ENCODE data around the gene PDE7B.

The PDE7B gene

DNA sequence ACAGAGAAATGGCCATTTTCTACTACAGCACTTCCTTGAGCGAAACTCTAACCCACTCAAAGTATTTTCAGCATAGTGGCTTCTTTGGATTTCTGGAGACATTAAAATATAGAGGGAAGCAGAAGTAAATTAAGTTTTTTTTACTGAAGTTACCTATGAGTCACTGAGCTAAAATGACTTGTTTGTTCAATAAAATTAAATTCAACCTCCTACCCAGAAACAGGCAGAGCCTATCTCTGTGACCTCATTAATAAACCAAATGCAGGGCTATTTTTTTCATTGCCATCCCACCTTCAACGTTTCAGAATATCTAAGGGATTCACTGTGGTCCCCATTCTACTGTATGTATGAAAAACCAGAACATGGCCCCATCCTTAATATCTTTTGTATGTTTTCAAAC, 265.6 kb downstream of the PDE7B start:
- H3K27me3 ChIP-seq (ENCODE audit: insufficient read depth, low read length) = no peaks in the 10 kb centered on the region
- H3K79me2 ChIP-seq (ENCODE audit: control insufficient read depth, insufficient read depth, low read length, unreplicated experiment) = no peaks in the 10 kb centered on the region
- H2AFZ ChIP-seq (ENCODE audit: low read length, unreplicated experiment) = no peak overlapping the region
- peaks cover 5% of the 10 kb centered on the region for H3K4me1 ChIP-seq (ENCODE audit: control insufficient read depth, insufficient read depth, low read length, unreplicated experiment)
- no peaks in the 10 kb centered on the region for H3K36me3 ChIP-seq (ENCODE audit: insufficient read depth, low read length)
- H3K27ac ChIP-seq (ENCODE audit: low read depth, low read length) = no peak overlapping the region
- H3K4me3 ChIP-seq (ENCODE audit: low read depth, low read length) = no peak overlapping the region

DNA sequence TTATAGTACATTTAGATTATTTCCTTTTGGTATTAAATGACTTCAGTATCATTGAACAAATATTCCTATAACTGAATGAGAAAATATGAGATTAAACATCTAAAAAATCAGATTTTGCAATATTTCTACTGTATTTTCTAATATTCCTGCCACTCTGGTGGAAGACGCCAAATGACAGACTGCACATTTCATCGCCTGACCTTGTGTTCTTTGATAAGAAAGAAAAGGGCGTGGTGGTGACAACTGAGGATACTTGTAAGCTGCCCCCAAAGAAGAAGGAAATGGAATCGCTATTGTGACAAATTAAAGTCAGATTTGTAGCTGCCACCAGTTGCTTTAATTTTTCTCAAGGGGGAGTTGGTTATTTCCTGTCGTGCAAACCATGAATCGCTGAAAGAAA, 267.3 kb downstream of the PDE7B start:
- H3K27me3 ChIP-seq (ENCODE audit: insufficient read depth, low read length) = no peaks in the 10 kb centered on the region

DNA sequence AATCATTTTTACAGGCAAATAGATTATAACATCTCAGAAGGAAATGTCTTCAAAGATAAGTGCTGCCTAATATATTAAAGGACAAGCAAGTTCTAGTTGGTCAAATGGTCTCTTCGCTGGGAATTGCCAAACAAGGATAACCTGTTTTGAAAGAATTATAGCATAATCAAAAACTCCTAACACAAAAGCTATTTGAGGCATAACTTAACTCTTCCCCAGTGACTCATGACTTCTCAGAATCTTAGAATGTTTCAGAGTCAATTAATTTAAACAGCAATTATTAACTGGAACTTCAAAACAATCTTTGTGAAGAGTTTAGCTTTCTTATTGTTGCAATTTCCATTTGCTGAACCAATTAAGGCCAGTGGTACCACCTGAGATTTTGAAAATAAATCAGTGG, 272.0 kb downstream of the PDE7B start:
- no peak overlapping the region for H2AFZ ChIP-seq (ENCODE audit: low read length, unreplicated experiment)
- no peaks in the 10 kb centered on the region for H3K36me3 ChIP-seq (ENCODE audit: insufficient read depth, low read length)
- H3K4me1 ChIP-seq (ENCODE audit: control insufficient read depth, insufficient read depth, low read length, unreplicated experiment) = peaks cover 6% of the 10 kb centered on the region
- no peaks in the 10 kb centered on the region for H3K79me2 ChIP-seq (ENCODE audit: control insufficient read depth, insufficient read depth, low read length, unreplicated experiment)
- H3K27me3 ChIP-seq (ENCODE audit: insufficient read depth, low read length) = no peaks in the 10 kb centered on the region
- no peak overlapping the region for H3K4me3 ChIP-seq (ENCODE audit: low read depth, low read length)
- no peak overlapping the region for H3K27ac ChIP-seq (ENCODE audit: low read depth, low read length)

More for the DNA sequence above, 267.3 kb downstream of the PDE7B start:
- Histone ChIP-seq H3K36me3 (ENCODE audit: insufficient read depth, low read length) (no peaks in the 10 kb centered on the region), H3K27ac (ENCODE audit: low read depth, low read length) (no peak overlapping the region), H2AFZ (ENCODE audit: low read length, unreplicated experiment) (no peak overlapping the region), H3K4me1 (ENCODE audit: control insufficient read depth, insufficient read depth, low read length, unreplicated experiment) (peaks cover 12% of the 10 kb centered on the region), H3K79me2 (ENCODE audit: control insufficient read depth, insufficient read depth, low read length, unreplicated experiment) (no peaks in the 10 kb centered on the region), H3K4me3 (ENCODE audit: low read depth, low read length) (no peak overlapping the region)

DNA sequence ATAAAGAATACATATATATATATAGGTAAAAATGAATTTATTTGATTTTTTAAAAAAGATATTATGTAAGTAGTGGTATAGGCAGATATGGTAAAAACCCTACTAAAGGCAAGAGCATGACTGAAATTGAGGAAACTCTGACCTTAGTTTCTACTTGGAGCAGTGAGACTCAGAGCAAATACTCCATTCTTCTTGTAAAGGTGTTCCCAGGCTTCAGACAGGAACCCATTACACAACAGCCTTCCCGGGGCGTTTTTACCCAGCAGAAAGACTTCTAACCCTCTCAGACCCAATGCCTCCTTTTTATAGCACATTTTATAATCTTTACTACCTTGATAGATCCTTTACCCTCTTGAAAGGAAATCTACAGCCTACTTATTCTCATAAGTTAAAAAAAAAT, 274.1 kb downstream of the PDE7B start:
- H3K27ac ChIP-seq (ENCODE audit: low read depth, low read length) = no peak overlapping the region
- H3K36me3 ChIP-seq (ENCODE audit: insufficient read depth, low read length) = no peaks in the 10 kb centered on the region
- no peak overlapping the region for H2AFZ ChIP-seq (ENCODE audit: low read length, unreplicated experiment)
- no peak overlapping the region for H3K4me3 ChIP-seq (ENCODE audit: low read depth, low read length)
- H3K79me2 ChIP-seq (ENCODE audit: control insufficient read depth, insufficient read depth, low read length, unreplicated experiment) = no peaks in the 10 kb centered on the region
- peaks cover 6% of the 10 kb centered on the region for H3K4me1 ChIP-seq (ENCODE audit: control insufficient read depth, insufficient read depth, low read length, unreplicated experiment)
- no peaks in the 10 kb centered on the region for H3K27me3 ChIP-seq (ENCODE audit: insufficient read depth, low read length)

DNA sequence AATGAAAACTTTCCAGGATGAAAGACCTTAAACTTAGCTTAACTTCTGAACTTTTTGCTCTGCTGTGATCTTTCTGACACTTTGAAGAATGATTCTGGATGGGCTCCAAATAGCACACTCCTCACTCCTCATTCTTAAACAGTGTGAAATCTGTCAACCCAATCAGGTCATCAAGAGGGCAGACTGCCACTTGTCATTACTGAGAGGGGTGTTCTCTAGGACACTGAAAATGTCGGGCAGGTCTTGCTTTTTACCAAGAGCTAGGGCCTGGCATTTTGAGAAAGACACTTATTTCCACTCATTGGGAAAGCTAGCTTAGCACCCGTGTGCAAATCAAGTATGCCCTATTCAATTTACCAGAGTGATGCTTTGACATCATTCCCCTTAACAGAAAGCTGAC, 276.4 kb downstream of the PDE7B start:
- no peaks in the 10 kb centered on the region for H3K27me3 ChIP-seq (ENCODE audit: insufficient read depth, low read length)
- no peak overlapping the region for H3K27ac ChIP-seq (ENCODE audit: low read depth, low read length)
- no peaks in the 10 kb centered on the region for H3K79me2 ChIP-seq (ENCODE audit: control insufficient read depth, insufficient read depth, low read length, unreplicated experiment)
- no peaks in the 10 kb centered on the region for H3K36me3 ChIP-seq (ENCODE audit: insufficient read depth, low read length)
- no peak overlapping the region for H3K4me3 ChIP-seq (ENCODE audit: low read depth, low read length)
- no peak overlapping the region for H2AFZ ChIP-seq (ENCODE audit: low read length, unreplicated experiment)
- H3K4me1 ChIP-seq (ENCODE audit: control insufficient read depth, insufficient read depth, low read length, unreplicated experiment) = peaks cover 6% of the 10 kb centered on the region

DNA sequence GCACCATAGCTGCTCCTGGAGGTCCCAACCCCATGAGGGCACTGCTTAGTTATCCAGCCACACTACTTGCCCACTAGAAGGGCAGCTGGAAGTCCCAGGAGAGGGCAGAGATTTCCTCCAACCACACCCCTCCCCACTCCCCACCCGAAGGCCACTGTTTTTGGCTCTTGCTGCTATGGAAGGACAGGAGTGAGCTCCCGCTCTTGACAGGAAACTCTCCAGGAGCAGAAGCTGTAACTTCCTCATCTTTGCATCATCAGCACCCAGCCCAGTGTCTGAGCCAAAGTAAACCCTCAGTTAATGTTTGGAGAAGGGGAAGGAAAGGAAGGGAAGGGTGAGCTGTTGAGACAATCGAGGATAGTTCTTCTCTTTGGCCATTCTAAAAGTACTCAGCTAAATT, 277.9 kb downstream of the PDE7B start:
- no peaks in the 10 kb centered on the region for H3K4me1 ChIP-seq (ENCODE audit: control insufficient read depth, insufficient read depth, low read length, unreplicated experiment)
- H3K79me2 ChIP-seq (ENCODE audit: control insufficient read depth, insufficient read depth, low read length, unreplicated experiment) = no peaks in the 10 kb centered on the region
- H3K27ac ChIP-seq (ENCODE audit: low read depth, low read length) = no peak overlapping the region
- H3K36me3 ChIP-seq (ENCODE audit: insufficient read depth, low read length) = no peaks in the 10 kb centered on the region
- H2AFZ ChIP-seq (ENCODE audit: low read length, unreplicated experiment) = no peak overlapping the region
- H3K27me3 ChIP-seq (ENCODE audit: insufficient read depth, low read length) = no peaks in the 10 kb centered on the region
- no peak overlapping the region for H3K4me3 ChIP-seq (ENCODE audit: low read depth, low read length)

DNA sequence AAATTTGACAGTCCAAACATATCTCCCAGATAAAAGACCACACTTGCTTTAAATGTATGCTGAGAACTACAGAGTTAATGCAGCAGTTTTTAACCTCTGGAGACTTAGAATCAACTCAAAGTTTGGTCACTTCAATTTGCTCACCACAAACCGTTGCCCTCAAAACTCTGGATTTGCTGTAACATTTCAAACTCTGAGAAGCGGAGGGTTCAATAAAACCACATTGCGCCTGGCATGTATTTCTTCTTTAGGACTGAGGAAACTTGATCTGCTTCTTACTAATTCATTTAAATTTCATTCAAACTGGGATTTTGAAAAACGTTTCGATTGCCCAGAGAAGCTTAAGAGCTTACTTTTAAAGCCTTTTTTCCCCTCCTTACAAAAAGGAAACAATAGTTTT, 282.8 kb downstream of the PDE7B start:
- H3K79me2 ChIP-seq (ENCODE audit: control insufficient read depth, insufficient read depth, low read length, unreplicated experiment) = no peaks in the 10 kb centered on the region
- no peaks in the 10 kb centered on the region for H3K36me3 ChIP-seq (ENCODE audit: insufficient read depth, low read length)
- no peak overlapping the region for H3K27ac ChIP-seq (ENCODE audit: low read depth, low read length)
- H3K4me1 ChIP-seq (ENCODE audit: control insufficient read depth, insufficient read depth, low read length, unreplicated experiment) = no peaks in the 10 kb centered on the region
- no peak overlapping the region for H2AFZ ChIP-seq (ENCODE audit: low read length, unreplicated experiment)
- H3K27me3 ChIP-seq (ENCODE audit: insufficient read depth, low read length) = no peaks in the 10 kb centered on the region
- no peak overlapping the region for H3K4me3 ChIP-seq (ENCODE audit: low read depth, low read length)

DNA sequence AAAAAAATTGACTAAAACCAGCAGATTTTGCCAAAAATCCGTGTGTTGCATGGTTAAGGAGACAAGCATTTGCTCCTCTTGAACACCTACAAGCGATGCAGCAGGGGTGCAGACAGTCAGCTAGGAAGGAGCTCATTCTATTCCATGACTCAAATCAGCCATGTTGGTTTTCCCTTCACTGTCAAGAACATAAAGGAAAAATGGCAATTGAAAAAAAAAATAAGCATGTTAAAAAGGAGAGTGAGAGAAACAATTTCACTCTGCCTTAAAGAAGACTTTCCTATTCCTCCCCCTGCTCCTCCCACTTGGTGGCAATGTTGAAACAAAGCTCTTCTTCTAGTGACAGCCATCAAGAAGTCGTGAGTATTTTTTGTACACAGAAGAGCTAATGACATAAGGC, 283.2 kb downstream of the PDE7B start:
- Histone ChIP-seq H3K36me3 (ENCODE audit: insufficient read depth, low read length) (no peaks in the 10 kb centered on the region), H3K27me3 (ENCODE audit: insufficient read depth, low read length) (no peaks in the 10 kb centered on the region), H3K4me1 (ENCODE audit: control insufficient read depth, insufficient read depth, low read length, unreplicated experiment) (no peaks in the 10 kb centered on the region), H2AFZ (ENCODE audit: low read length, unreplicated experiment) (no peak overlapping the region), H3K4me3 (ENCODE audit: low read depth, low read length) (no peak overlapping the region), H3K27ac (ENCODE audit: low read depth, low read length) (no peak overlapping the region), H3K79me2 (ENCODE audit: control insufficient read depth, insufficient read depth, low read length, unreplicated experiment) (no peaks in the 10 kb centered on the region)

DNA sequence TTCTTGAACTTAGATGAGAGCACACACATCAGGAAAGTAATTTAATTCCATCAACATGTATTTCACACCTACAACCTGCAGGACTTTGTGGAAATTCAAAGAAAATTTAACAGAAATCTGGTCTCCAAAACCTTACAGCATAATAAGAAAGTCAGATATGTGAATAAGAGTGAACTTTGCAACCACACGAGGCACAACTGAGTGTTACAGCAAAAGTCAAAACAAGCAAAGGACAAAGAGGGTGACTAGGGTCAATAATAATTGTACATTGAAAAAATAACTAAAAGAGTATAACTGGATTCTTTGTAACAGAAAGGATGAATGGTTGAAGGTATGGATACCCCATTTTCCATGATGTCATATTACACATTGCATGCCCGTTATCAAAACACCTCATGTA, 284.8 kb downstream of the PDE7B start:
- H3K27me3 ChIP-seq (ENCODE audit: insufficient read depth, low read length) = no peaks in the 10 kb centered on the region
- no peak overlapping the region for H3K4me3 ChIP-seq (ENCODE audit: low read depth, low read length)
- no peaks in the 10 kb centered on the region for H3K4me1 ChIP-seq (ENCODE audit: control insufficient read depth, insufficient read depth, low read length, unreplicated experiment)
- no peaks in the 10 kb centered on the region for H3K36me3 ChIP-seq (ENCODE audit: insufficient read depth, low read length)
- H3K27ac ChIP-seq (ENCODE audit: low read depth, low read length) = no peak overlapping the region
- no peaks in the 10 kb centered on the region for H3K79me2 ChIP-seq (ENCODE audit: control insufficient read depth, insufficient read depth, low read length, unreplicated experiment)
- no peak overlapping the region for H2AFZ ChIP-seq (ENCODE audit: low read length, unreplicated experiment)

DNA sequence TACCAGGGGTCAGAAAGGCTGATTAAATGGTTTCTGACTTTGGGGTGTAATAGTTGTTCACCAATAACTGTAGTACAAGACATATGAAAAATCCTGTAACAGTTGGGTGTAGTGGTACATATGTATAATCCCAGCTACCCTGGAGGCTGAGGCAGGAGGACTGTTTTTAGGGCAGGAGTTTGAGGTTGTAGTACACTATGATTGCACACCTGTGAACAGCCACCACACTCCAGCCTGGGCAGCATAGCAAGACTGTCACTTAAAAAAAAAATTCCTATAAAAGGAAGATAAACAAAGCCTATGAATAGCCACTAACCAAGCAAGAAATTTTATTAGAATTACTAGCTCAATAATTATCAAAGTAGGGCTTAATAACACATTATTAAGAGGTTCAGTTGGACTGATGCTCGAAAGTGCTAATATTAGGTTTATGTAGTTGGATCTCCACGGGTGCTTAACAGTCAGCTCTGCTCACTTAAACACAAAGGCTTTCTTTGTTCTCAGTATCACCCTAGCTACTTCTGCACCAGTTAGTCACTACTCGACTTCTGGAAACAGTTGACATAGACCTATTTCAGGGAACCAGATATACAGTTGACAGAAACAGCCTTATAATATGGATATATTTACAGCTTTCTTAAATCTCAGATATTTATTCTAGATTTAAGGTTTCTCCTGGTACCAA, 285.6 kb downstream of the PDE7B start:
- Histone ChIP-seq H3K4me3 (ENCODE audit: low read depth, low read length) (no peak overlapping the region), H3K4me1 (ENCODE audit: control insufficient read depth, insufficient read depth, low read length, unreplicated experiment) (no peaks in the 10 kb centered on the region), H2AFZ (ENCODE audit: low read length, unreplicated experiment) (no peak overlapping the region), H3K36me3 (ENCODE audit: insufficient read depth, low read length) (no peaks in the 10 kb centered on the region), H3K27me3 (ENCODE audit: insufficient read depth, low read length) (no peaks in the 10 kb centered on the region), H3K79me2 (ENCODE audit: control insufficient read depth, insufficient read depth, low read length, unreplicated experiment) (no peaks in the 10 kb centered on the region), H3K27ac (ENCODE audit: low read depth, low read length) (no peak overlapping the region)

DNA sequence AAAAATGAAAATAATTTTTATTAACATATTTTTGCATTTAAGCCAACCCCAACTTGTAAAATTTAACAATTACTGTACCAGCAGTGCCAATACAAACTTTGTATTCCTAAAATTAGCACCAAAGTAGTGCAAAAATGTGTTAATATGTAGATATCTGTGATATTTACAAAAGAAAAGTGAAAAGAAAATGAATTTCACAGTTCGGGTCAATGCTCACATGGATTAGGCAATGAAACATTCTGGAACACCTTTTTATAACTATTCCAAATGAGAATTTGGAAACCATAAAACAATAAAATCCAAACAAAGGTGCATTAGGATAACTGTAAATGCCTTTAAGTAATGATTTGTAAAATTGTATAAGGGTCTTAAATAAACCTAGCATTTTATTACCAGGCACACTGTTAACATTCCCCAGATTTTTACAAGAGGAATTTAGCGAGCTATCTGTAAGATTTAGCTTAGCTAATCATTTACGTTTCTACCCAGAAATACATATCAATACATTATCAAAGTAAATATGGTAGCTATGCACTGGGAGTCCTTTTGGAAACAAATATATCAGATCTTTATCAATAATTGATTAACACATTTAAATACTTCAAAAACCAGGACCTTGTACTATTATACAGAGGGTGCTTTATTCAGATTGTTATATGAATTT, 286.4 kb downstream of the PDE7B start:
- H3K4me1 ChIP-seq (ENCODE audit: control insufficient read depth, insufficient read depth, low read length, unreplicated experiment) = no peaks in the 10 kb centered on the region
- H3K36me3 ChIP-seq (ENCODE audit: insufficient read depth, low read length) = no peaks in the 10 kb centered on the region
- H3K27ac ChIP-seq (ENCODE audit: low read depth, low read length) = no peak overlapping the region
- H2AFZ ChIP-seq (ENCODE audit: low read length, unreplicated experiment) = no peak overlapping the region
- H3K79me2 ChIP-seq (ENCODE audit: control insufficient read depth, insufficient read depth, low read length, unreplicated experiment) = no peaks in the 10 kb centered on the region
- no peaks in the 10 kb centered on the region for H3K27me3 ChIP-seq (ENCODE audit: insufficient read depth, low read length)
- H3K4me3 ChIP-seq (ENCODE audit: low read depth, low read length) = no peak overlapping the region

Measured in ACC112 (cell line).